Activated CD8-positive, alpha-beta T cell treated with anti-CD3 and anti-CD28 coated beads for 36 hours (primary cell): ENCODE measurements around the gene FES. TPM values are rescaled to one million over a fixed set of nuclear protein-coding genes. Genes with fewer than 3 reads are reported as not detected.
A peak's percentile ranks its signal among the peaks of the same experiment; 100 is the strongest.

ENCODE experiments used
- ATAC-seq: fragments of 200-7000 bp; cut with Tn5 transposase; one replicate; pipeline ENCODE4 v1.10.0; 2021; ENCODE audit warnings: mild to moderate bottlenecking, moderate library complexity
- CTCF ChIA-PET: fragments of 350-600 bp; sonication (Branson Sonifier 250); formaldehyde crosslinking; loops from one replicate; lab custom pipeline; 2021; ENCODE audit warnings: antibody characterized with exemption; lab: Charles Lee
- POLR2A ChIA-PET: fragments of 350-600 bp; sonication (Branson Sonifier 250); formaldehyde crosslinking; loops from one replicate; lab custom pipeline; 2021; ENCODE audit warnings: antibody characterized with exemption; lab: Charles Lee
- DNase-seq: peaks from one replicate; pipeline ENCODE4 v3.0.0-alpha.2; 2020
- H3K27ac Mint-ChIP-seq: one replicate; pipeline ENCODE4 v1.8.0; 2021; ENCODE audit warnings: mild to moderate bottlenecking, mixed read lengths
- H3K27me3 Mint-ChIP-seq: one replicate; pipeline ENCODE4 v1.8.0; 2021; ENCODE audit warnings: mixed read lengths
- H3K36me3 Mint-ChIP-seq: one replicate; pipeline ENCODE4 v1.8.0; 2021; ENCODE audit warnings: low read depth, mixed read lengths
- H3K4me1 Mint-ChIP-seq: one replicate; pipeline ENCODE4 v1.8.0; 2021; ENCODE audit warnings: low read depth, mixed read lengths
- H3K4me3 Mint-ChIP-seq: one replicate; pipeline ENCODE4 v1.8.0; 2021; ENCODE audit warnings: mild to moderate bottlenecking, moderate library complexity, mixed read lengths
- H3K9me3 Mint-ChIP-seq: one replicate; pipeline ENCODE4 v1.8.0; 2021; ENCODE audit warnings: mixed read lengths
- intact Hi-C: fragments of 100-400 bp; cut with micrococcal nuclease; formaldehyde crosslinking; loops from one replicate; pipeline ENCODE4 v1.10.0; 2022
- total RNA-seq, 2 experiments: library from RNA; stranded (reverse); gene quantifications; one replicate each; pipeline ENCODE4 v1.2.3, GENCODE V29; 2021
- TF ChIP-seq, protein P1 (sequence below): fragments of 200-600 bp; IDR thresholded peaks from one replicate; pipeline ENCODE4 v1.8.0; 2022; ENCODE audit warnings: antibody characterized with exemption, mild to moderate bottlenecking

FES gene
- total RNA-seq, 2 experiments from 2014 or later: 4.1 to 4.6 TPM

DNA sequence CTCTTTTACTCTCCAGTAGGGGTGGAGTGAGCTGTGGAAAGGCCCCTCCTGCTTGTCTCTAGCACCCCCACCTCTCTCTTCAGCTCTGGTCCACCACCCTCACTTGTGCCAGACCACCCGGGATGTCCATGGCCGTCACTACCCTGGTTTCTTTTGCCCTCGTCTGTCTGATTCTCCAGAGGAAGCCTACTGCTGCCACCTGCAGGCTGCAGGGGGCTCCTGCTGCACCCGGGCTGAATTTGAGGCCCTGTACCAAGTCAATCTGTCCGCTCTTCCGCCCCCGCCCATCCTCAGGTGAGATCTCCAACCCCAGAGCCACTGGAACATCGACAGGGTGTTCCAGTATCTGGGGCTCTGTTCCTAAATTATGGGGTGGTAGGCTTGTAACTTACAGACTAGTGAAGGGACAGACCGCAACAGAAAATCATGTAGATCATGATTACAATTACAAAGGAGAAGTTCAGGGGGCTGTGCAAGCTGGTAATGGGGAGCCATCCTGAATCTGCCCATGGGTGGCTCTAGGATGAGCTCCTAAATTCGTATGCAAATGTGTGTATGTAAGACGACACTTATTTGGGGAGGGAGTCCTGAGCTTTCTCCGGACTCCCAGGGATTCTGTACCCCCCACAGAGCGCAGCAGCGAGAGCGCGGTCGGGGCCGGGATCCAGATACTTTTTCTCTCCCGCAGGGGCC is 50.1 kb downstream of the FES start:
- Mint-ChIP-seq H3K27ac (peak overlapping the region; percentile 91), H3K4me1 (peaks cover 32% of the 10 kb centered on the region), H3K4me3 (peak overlapping the region; percentile 74), H3K9me3 (no peaks in the 10 kb centered on the region), H3K36me3 (peaks cover 15% of the 10 kb centered on the region), H3K27me3 (no peaks in the 10 kb centered on the region)
- ATAC-seq (peak; percentile 43), DNase-seq (peak; percentile 96)
- CTCF ChIA-PET: interaction anchor here (0.7 to 11.3 kb wide), 28 partner anchors 8 to 615 kb away, joined by 3 to 255 read pairs (median 6); partner anchors contain the start of genes BLM, MAN2A2 and RCCD1
- POLR2A ChIA-PET: interaction anchor here (0.6 to 13.4 kb wide), 13 partner anchors 9 to 217 kb away, joined by 3 to 133 read pairs (median 3); partner anchors contain the start of genes BLM, MAN2A2 and RCCD1
- intact Hi-C loops: no loop called here
- TF ChIP-seq, protein P1, sequence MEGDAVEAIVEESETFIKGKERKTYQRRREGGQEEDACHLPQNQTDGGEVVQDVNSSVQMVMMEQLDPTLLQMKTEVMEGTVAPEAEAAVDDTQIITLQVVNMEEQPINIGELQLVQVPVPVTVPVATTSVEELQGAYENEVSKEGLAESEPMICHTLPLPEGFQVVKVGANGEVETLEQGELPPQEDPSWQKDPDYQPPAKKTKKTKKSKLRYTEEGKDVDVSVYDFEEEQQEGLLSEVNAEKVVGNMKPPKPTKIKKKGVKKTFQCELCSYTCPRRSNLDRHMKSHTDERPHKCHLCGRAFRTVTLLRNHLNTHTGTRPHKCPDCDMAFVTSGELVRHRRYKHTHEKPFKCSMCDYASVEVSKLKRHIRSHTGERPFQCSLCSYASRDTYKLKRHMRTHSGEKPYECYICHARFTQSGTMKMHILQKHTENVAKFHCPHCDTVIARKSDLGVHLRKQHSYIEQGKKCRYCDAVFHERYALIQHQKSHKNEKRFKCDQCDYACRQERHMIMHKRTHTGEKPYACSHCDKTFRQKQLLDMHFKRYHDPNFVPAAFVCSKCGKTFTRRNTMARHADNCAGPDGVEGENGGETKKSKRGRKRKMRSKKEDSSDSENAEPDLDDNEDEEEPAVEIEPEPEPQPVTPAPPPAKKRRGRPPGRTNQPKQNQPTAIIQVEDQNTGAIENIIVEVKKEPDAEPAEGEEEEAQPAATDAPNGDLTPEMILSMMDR: peak; percentile 87

DNA sequence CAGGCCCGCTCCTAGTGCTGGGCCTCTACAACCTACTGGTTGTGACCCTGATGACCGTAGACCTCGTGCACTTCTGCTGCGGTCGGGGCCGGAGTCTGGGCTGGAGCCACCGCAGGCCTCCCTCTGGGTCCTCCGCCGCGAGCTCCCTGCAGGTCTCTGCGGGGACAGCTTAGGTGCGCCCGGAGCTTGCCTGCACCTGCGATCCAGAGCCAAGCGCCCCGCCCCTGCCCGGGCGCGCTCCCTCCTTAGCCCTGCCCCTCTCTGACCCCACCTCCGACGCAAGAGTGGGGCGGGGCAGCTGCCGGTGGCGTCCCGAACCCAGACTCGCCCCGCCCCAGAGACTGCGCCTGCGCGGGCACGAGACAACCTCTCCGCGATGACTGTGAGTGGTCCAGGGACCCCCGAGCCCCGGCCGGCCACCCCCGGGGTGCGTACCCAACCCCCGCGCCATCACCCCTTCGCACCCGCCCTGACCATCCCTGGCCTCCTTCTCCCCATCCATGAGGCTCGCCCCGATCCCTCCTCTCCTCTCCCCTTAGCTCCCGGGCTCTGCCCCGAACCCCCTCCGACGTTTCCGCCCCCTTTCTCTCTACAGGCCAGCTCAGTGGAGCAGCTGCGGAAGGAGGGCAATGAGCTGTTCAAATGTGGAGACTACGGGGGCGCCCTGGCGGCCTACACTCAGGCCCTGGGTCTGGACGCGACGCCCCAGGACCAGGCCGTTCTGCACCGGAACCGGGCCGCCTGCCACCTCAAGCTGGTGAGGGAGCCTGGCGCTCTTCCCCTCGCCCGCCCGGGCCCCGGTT is 50.8 kb downstream of the FES start, which contains the start of gene UNC45A:
Gene UNC45A (plus strand): TSS at position 337 of the 803 bp plus-strand sequence. CDS start 40 bp downstream, at position 377.
- peaks cover 22% of the 10 kb centered on the region for H3K36me3 Mint-ChIP-seq
- H3K4me1 Mint-ChIP-seq: peaks cover 32% of the 10 kb centered on the region
- TF ChIP-seq, protein P1: no peak
- CTCF ChIA-PET: interaction anchor here (0.7 to 11.3 kb wide), 25 partner anchors 7 to 287 kb away, joined by 3 to 255 read pairs (median 5); partner anchors contain the start of genes BLM, MAN2A2 and RCCD1
- ATAC-seq (peak; percentile 81), DNase-seq (peak; percentile 97)
- POLR2A ChIA-PET: interaction anchor here (0.7 to 13.4 kb wide), 11 partner anchors 9 to 218 kb away, joined by 3 to 133 read pairs (median 5); partner anchors contain the start of genes BLM, MAN2A2, PRC1 and RCCD1
- H3K4me3 Mint-ChIP-seq: peak within 1 kb of the TSS; percentile 74
- H3K27me3 Mint-ChIP-seq: no peaks in the 10 kb centered on the region
- H3K27ac Mint-ChIP-seq: peak within 1 kb of the TSS; percentile 91
- H3K9me3 Mint-ChIP-seq: no peaks in the 10 kb centered on the region
- intact Hi-C loops: no loop called here

DNA sequence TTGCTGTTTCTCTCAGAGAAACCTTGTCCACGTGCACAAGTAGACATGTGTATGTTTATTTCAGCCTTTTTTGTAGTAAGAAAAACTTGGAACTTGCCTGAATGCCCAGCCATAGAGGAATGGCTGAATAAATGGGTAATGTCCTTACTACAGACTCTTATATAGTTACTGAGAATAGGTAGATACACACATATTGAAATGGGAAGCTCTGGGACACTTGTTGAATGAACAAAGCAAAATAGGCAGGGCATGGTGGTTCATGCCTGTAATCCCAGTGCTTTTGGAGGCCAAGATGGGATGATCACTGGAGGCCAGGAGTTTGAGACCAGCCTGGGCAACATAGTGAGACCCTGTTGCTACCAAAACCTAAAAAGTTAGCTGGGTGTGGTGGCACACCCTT is 52.5 kb downstream of the FES start:
- Mint-ChIP-seq H3K4me3 (peak overlapping the region; percentile 74), H3K36me3 (peaks cover 25% of the 10 kb centered on the region), H3K27me3 (no peaks in the 10 kb centered on the region), H3K4me1 (peaks cover 27% of the 10 kb centered on the region), H3K9me3 (no peaks in the 10 kb centered on the region), H3K27ac (no peak overlapping the region)
- CTCF ChIA-PET: interaction anchor here (0.6 to 11.3 kb wide), 5 partner anchors 8 to 113 kb away, joined by 3 to 255 read pairs (median 5); partner anchors contain the start of genes MAN2A2 and RCCD1
- intact Hi-C loops: no loop called here
- TF ChIP-seq, protein P1: no peak
- POLR2A ChIA-PET: interaction anchor here (1.2 to 13.4 kb wide), 3 partner anchors 19 to 58 kb away, joined by 5 to 133 read pairs (median 98); partner anchors contain the start of genes MAN2A2, PRC1 and RCCD1
- ATAC-seq: no peak
- DNase-seq: no peak

DNA sequence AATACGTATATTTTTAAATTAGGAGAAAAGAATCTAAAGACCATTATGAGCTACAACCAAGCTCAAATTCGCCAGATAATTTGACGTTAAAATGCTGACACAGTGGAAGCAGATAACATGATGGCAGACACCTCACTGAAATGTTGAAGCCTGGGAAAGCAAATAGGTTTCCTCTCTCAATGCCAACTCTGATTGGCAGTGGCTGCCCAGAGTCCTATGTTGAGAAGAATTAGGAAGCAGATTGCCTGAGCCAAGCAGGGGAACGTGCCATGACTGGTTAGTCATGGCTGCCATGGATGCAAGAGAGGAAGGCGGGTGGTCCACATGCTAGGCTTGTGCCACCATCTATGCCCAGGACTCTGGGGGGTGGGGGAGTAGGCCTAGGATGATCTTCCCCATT is 54.0 kb downstream of the FES start:
- Mint-ChIP-seq H3K9me3 (no peaks in the 10 kb centered on the region), H3K36me3 (peaks cover 26% of the 10 kb centered on the region), H3K27ac (no peak overlapping the region), H3K27me3 (no peaks in the 10 kb centered on the region), H3K4me1 (peaks cover 22% of the 10 kb centered on the region), H3K4me3 (no peak overlapping the region)
- CTCF ChIA-PET: interaction anchor here (0.8 to 11.3 kb wide), 3 partner anchors 18 to 52 kb away, joined by 3 to 255 read pairs (median 178); partner anchors contain the start of genes MAN2A2 and RCCD1
- intact Hi-C loops: no loop called here
- ATAC-seq: no peak
- DNase-seq: no peak
- TF ChIP-seq, protein P1: no peak
- POLR2A ChIA-PET: interaction anchor here (1.0 to 13.4 kb wide), 2 partner anchors 10 to 17 kb away, joined by 4 to 98 read pairs; partner anchors contain the start of gene RCCD1
